HG02973 (cell line): ENCODE measurements around the gene ACAD11.
A peak's percentile ranks its signal among the peaks of the same experiment; 100 is the strongest.

Source experiments
- ATAC-seq: cut with Tn5 transposase; IDR thresholded peaks from one replicate; pipeline ENCODE4 v1.9.1; 2021; ENCODE audit warnings: moderate library complexity; ENCODE audit not compliant: unreplicated experiment

The ACAD11 gene

DNA sequence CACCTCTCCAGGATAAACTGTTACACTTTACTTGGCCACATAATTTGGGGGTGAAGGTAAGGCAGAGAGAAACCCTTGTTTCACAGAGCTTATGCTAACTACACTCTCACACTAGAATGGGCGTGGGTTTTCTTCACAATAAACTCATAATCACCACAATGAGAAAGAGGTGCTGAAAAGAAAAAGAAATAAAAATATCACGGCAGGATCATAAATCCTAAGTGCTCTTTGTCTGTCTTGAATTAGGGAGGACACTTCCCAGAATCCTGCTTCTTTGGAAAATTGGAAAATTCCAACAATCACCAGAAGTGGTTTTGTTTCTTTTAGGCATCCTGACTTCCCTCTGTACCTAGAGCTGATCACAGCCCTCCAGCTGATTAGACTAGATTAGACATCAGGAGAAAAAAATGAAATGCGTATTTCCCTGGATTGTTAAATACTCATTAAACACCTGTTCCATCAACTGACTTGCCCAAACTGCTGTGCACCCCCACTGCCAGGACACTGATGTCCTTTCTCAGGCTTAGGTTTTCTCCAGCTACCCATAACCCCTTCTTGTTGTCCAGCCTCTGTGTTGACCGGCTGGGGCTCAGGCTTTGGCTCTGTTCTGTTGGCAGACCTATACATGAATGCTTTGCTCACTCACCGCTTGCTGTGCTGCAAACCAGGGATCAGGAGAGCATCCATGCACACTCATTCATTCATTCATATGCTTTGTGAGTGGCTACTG, 104.1 kb downstream of the ACAD11 start:
- ATAC-seq, result no peak

DNA sequence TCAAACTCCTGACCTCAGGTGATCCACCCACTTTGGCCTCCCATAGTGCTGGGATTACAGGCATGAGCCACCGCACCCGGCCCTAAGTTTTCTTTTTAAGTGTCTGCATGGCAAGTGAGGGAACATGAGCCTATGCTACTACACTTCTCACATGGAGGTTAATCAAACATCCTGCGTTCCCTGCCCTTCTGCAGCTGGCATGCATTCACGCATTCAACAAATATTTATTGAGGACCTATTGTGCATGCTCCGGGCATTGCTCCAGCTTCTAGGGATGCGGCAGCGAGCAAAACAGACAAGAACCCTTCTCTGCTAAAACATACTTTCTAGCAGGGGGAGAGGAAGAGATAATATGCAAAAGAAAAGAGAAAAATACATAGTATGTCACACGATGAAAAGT, 105.2 kb downstream of the ACAD11 start:
- ATAC-seq, result no peak

DNA sequence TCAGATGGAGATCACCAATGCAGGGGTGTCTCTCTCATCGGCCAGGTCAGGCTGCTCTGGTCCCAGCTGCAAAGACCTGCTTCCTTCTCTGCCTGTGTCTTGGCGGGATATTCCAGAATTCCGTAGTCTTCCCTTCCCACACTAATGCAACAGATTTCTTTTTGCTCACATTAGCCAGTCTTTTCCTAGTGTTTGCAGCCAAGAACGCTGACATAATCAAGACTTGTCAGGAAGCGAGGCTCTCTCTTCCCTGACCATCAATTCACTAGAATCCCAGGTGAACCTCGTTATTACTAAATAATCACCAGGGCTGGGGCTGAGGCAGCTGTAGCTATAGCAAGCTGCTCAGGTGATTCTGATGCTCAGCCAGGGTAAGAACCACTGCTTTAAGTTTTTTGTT, 105.8 kb downstream of the ACAD11 start:
- ATAC-seq, result no peak

DNA sequence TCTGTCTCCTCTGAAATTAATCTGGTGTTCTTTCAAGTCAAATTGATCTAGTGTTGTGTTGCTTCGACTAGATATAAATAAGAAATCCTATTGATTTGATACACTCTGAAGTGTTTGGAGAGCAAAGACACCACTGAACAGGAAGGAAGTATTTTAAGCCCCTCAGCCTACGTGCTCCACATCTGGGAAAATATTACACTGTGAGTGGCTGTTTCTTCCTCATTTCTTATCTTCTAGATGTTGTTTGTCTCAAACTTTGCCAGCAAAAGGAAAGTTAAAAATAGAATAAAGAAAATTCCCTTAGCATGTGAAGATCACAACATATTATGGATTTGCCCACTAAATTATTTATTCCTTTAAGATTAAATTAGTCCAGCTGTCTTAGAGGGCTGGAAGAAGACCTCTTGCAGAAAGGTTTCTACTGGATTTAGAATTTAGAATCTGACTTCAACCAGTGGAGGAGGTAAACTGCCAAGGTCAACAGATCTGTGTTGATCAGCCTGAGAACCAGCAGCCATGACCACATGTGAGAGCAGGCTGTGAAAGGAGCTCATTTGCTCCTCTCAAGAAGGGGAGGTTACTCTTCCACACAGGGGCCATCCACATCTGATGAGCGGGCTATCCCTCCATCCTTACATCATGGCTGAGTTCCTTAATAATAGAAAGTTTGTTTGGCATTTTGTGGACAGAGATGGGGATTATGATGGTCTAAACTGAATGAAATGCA, 108.9 kb downstream of the ACAD11 start:
- no peak for ATAC-seq

DNA sequence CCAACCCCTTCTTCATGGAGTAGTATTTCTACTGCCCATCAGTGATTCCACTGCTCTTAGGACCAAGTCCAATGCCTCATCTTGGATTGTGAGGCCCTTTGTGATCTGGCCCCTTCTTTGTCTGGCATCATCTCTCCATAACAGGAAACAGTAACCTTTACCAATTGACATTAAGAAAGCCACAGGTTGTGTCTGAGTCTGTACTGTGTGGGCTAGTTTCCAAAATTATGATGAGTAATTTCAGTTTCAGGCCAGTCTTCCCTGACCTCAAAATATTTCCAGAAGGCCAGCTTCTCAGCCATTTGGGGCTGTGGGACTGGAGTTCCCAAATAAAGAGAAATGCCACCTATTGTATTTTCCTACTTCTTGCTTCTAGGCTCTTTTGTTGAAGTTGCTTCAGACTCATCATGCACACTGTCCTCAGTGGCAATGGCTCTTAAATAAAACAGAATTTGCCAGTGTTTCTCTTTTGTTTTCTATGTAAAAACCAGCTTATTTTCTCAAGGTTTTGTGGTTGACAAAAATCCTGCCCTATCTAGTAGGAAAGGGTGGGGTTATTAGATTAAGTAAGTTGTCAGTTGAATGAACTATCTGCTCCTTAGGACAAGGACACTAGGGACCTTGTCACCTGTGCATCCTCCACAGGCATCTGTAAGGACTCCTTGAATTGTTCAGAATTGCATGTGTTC, 109.6 kb downstream of the ACAD11 start:
- peak; percentile 73 for ATAC-seq

DNA sequence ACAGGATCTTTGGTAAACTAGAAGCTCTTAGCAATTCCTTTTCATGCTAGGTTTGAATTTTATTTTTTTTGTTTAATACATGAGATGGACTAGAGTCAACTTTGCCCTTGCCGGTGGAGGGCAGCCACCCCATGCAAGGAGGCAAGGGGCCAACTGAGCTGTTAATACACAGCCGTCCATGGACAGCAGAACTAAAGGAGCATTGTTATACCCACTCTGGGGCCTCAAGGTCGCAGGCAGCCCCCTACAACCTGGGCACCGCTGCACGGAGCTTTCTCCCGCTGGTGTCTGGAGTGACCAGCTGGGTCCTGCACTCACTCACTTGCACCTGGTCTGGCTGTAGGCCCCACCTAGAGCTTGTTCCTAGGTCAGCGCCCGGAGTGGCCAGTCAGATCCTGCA, 110.4 kb downstream of the ACAD11 start:
- ATAC-seq, result no peak

DNA sequence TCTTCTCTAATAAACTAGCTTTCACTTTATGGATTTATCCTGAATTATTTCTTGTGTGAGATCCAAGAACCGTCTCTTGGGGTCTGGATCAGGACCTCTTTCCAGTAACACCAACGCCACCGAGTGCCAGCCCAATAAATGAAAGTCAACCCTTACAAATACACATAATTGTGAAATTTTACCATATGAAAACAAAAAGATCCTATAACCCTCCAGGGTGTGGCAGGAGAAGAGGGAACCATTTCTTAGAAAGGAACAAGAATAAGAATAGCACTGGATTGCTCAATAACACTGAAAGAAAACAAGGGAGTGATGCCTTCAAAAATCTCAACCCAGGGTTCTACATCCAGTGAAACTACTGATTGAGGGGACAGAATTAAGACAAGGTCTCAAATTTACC, 114.1 kb downstream of the ACAD11 start:
- ATAC-seq, result no peak

DNA sequence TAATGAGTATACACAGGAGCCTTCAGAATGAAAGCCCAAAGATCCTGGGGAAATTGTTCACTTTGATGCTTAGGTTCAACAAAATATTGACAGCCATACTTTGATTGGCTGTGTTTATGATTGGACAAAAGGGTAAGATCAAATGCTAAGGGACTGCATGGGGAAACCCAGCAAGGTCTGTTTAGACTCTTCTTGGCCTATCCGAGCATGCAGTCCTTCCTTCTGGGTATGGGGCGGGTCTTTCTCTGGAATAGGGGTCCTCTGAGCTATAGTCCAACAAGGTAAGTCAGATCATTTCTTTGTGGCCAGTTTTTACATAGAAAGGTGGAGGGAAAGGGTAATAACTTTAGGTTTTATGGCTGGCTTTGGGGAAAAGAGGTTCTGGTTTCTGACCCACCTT, 115.5 kb downstream of the ACAD11 start:
- ATAC-seq, result no peak

DNA sequence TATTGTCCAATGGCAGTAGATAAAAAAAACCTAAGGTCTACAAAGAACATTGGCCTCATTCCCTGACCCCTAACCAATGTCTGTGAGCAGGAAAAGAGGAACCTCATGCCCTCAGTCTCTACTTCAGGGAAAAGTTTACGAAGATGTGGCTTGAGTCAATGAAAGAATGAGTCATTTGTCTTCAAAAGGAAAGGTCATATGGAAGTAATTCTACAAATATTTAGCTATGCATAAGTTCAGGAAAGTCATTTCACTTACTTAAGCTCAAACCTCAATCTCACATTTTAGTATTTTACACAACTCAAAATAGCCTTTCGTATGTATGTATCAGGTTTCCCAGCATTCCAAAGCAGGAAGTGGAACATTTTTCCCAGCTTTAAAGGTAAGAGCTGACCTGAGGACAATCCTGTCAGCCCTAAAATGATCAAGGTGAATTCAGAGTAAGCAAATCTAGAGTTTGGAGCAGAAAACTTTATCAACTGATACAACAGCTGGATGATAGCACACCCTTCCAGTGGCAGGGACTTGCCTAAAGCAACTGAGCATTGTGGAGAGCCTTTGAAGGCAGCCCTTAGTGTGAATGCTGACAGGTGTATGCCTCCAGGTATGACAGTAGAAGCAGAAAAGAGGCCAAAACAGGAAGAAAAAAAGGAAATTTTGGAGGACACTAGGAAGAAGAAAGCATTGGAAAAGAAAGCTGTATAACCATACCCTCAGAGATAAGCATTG, 116.4 kb downstream of the ACAD11 start:
- no peak for ATAC-seq

DNA sequence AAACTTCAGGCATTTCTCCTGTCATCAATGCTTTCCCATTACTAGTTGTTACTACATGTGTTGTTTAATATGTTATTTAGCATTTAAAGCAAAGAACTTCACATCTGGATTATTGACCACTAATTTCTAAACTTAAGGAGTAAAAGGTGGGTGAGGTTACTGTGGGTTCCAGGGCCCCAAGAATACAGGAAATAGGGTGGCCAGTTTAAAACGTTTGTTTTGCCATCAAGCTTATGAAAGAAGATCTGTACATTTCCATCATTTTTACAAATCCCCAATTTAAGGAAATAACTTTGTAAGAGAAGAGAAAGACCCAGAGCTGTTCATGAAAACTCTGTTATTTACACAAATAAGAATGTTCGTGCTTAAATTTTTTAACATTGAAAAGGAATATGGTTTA, 117.0 kb downstream of the ACAD11 start:
- no peak for ATAC-seq

DNA sequence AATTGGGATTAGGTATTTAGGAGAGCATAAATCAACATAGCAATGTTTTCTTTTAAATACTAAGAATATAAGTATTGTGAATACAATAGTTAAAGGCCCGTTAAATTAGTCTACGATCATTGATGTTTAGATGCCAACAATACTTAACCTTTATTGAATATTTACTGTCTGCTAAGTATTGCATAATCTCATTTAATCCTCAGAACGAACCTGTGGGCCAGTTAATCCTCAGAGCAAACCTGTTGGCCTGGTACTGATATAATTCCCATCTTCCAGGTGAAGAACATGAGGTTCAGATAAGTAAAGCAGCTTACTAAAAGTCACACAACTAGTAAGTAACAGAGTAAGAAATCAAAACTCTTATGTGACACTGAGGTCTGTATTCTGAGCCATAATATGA, 119.9 kb downstream of the ACAD11 start:
- ATAC-seq, result no peak

DNA sequence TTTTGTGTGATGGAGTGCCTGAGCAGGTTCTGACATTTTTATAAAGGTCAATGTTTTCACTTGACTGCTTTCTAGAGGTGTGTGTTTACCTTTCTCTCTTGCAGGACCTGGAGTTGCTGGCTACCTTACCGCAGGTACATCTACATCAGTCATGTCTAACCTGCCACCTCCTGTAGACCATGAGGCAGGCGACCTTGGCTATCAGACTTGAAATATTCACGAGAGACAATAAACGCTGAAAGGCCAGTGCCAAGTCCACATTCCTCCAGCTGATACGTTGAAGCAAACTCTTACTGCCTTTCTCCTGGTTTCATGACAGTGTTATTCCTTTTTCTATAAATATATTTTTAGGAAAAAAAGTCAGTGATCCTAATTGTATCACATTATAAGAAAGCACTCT, 121.5 kb downstream of the ACAD11 start:
- ATAC-seq, result no peak

DNA sequence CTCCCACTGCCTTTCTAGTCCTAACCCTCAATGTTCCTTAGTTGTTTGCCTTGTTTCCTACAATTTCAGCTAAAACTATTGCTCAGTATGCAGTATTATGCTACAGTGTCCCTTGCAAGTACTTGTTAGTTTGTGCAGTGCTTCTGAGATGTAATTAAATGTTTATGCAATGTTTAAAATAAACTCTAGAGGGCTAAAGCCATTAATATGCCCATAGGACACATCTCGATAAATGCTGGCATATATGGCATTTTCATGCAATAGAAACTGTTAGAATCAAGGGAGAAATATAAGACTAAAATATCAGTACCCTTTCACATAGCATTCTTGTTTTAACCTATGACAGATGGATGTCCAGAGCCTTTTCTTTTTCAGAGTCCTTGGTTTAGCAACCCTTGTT, 122.3 kb downstream of the ACAD11 start:
- ATAC-seq, result no peak

DNA sequence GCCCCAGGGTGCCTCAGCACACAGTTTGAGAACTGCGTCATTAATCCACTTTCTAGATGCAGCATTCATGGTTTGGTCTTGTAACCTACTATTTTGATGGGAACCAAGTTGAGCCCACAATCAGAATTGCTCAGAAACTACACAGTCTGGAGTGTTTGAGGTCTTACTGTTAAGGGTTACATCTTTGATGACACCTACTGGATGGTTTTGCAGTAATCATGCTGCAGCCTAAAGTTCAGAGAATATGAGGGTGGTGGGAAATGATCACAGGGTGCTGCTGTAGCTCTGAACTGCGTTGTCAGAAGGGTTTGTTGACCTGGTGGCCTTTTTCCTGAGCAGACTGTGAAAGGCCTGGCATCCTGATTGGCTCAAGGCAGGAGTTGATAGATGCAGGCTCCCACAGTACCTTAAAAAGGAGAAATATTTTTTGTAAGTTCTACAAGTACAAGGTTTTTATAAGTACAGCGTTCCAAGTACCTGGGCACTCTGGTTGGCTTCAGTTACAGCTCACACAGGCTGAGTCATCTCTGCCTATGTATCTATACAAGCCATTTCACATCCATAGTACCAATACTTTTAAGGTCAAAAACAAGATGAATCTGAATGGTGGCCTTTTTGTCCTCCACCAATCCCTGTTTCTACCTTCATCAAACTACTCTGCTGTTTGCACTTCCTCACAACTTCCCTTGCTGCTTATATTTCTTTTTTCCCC, 123.0 kb downstream of the ACAD11 start:
- no peak for ATAC-seq

DNA sequence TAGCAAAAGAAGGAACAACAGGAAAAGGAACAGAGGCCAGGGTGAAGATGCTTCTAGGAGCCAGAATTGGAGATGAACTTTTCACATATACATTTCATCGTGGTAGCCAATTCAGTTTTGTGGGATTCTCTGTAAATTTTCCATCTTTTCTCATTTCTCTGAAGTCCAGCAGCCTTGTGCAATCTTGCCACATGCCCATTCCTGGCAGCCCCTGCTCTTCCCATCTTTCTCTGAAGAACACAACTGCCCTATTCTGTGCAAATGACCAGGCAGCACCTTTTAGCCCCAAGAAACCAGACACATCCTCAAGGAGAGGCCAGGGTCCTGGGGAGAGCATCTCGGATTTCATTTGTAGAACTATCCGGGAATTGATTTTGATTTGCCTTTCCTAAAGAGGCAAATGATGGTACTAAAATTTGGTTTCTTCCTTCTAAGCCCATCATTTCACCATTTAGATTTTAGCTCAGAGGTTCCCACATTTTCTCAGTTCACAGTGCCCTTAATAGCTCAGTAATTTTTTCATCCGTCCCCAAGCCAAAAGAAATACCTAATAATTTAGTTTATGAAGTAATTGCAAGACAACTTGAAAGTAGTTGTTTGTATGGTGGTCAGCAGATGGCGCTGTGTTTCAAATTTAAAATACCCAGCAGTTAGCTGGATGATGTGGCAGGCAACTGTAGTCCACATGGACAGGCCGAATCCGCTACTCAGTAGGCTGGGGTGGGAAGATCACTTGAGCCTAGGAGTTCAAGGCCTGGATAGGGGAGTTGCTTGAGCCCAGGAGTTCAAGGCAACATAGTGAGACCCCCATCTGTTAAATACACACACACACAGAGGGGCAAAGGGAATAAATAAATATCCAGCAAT, 123.8 kb downstream of the ACAD11 start:
- no peak for ATAC-seq

DNA sequence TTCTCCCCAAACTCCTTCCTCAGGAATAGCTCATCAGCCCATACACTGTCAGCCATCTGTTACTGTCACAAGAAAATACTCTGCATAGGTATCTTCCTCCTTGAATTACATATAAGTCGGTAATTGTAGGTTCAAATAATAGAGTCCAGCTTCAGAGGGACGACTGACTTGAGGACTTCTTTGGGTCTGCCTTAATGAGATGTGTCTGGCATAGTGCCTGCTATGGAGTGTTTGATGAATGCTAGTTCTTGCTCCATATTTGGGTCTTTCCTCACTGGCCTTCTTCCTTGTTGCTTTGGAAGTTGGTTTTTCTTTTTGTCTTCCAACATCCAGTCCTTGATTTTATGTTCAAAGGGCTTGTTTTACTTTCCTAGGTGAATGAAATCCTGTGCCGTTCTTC, 129.0 kb downstream of the ACAD11 start:
- ATAC-seq, result no peak

DNA sequence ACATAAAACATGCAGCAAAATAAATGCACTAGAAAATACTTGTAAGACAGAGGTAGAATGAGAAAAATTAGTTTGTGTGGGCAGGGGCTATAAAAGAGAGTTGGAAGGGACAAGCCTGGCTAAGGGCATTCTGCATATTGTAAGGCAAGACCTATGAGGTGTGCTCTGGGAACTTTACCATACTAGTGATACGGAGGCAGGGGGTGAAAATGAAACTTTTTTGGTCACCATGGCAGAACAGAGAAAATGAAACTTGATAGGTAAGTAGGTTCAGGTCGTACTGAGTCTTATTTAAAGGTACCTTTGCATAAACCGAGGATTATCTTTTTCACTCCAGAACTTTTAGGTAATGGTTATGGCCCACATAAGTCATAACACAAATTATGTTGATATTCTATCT, 137.3 kb downstream of the ACAD11 start:
- peak; percentile 71 for ATAC-seq

DNA sequence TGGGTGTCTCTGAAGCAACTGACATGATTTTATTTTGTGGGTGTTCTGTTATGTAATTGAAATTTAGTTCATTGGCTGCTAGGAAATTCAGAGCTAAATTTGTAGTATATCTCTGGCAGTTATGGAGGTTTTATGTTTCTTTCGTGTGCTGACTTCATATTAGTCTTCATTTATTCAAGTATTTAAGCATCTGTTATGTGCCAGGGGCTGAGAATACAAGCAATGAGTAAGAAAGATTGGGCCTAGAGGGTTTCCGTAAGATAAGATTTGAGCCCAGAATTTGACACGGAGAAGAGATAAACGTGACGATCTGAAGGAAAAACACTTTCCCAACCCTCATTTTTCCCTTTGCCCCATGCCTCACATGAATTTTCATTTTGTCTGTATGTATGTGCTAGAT, 137.7 kb downstream of the ACAD11 start:
- no peak for ATAC-seq

DNA sequence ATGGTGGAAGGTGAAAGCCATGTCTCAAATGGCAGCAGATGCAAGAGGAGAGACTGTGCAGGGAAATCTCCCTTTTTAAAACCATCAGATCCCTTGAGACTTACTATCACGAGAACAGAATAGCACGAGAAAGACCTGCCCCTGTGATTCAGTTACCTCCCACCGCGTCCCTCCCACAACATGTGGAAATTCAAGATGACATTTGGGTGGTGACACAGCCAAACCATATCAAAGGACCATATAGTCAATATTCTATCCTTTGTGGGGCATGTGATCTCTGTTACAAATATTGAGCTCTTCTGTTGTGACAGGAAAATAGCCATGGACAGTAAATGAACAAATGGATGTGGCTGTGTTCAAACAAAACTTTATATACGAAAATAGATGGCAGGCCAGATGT, 139.7 kb downstream of the ACAD11 start:
- no peak for ATAC-seq

DNA sequence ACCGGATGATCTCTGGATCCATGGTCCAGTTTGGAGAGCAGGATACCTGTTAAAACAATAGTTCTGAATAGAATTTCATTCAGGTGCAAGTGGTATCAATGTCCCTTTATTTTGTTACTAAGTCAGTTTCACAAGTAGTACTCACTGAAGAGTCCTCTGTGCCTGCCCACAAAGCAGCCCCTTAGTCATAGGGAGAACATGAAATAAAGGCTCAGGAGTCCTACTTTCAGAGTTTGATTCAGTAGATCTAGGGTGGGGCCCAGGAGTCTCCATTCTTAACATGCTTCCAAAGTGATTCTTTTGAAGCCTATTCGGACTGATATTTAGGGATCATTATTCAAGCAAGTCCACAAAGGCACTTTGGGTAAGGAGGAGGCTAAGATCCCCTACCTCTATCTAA, 142.3 kb downstream of the ACAD11 start:
- ATAC-seq, result no peak
